ENCODE data around the gene CCDC9B.

Gene CCDC9B

GRCh38 chr15:40345225-40345866, 4.6 kb upstream of the CCDC9B start:
- no peak for DNase-seq (ENCODE audit: low spot score)

GRCh38 chr15:40344631-40345120, 3.9 kb upstream of the CCDC9B start:
- DNase-seq (ENCODE audit: low spot score) = peak; percentile 80

DNA sequence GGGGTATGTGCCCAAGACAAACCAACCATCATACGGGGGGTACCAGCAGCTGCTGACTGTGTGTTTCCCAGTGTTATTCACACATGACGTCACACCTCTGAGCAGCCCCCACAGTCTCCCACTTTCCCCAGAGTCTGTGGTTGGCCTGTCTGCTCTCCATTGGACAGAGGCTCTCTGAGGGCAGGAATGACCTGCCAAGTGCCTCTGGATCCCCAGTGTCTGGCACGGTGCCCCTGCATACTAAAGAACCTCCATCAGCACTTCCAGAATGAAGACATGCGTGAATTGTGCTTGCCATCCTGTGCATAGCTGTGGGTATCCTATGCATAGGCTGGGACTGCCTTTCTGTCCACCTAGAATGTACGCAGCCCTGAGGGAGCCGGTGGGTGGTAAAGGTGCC, 3.5 kb upstream of the CCDC9B start:
- DNase-seq (ENCODE audit: low spot score) = no peak

DNA sequence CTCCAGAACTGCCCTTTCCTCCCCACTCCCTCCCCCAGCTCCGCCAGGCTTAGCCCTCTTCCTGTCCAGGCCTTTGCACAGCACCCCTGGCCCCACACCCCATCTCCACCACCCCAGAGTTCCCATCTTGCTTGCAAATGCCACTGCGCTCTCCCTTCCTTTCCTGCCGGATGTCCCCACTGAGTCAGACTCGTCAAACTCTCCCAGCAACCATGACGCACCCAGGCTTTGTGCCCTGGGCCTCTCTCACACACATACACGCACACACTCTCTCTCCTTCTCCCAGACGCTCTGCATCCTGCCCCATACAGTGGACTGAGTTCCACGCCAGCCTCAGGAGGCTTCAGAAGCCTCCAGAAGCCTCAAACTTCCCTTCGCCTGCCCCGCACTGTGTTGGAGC, 2.8 kb upstream of the CCDC9B start:
- DNase-seq (ENCODE audit: low spot score) = no peak

GRCh38 chr15:40342416-40343320, 1.9 kb upstream of the CCDC9B start:
- no peak for DNase-seq (ENCODE audit: low spot score)

GRCh38 chr15:40340038-40340739, 550 bp downstream of the CCDC9B start:
- DNase-seq (ENCODE audit: low spot score) = peak; percentile 33

- DNase-seq (ENCODE audit: low spot score) = peak; percentile 35
These were observed 1.2 kb downstream of the CCDC9B start for GRCh38 chr15:40339621-40339945.

GRCh38 chr15:40338921-40339620, 1.7 kb downstream of the CCDC9B start:
- peak; percentile 28 for DNase-seq (ENCODE audit: low spot score)

- peak; percentile 93 for DNase-seq (ENCODE audit: low spot score)
These were observed 2.6 kb downstream of the CCDC9B start for GRCh38 chr15:40338041-40338657.

- no peak for DNase-seq (ENCODE audit: low spot score)
These were observed 3.1 kb downstream of the CCDC9B start for GRCh38 chr15:40337597-40337996.

- DNase-seq (ENCODE audit: low spot score) = peak; percentile 64
These were observed 4.0 kb downstream of the CCDC9B start for GRCh38 chr15:40336744-40337122.

- no peak for DNase-seq (ENCODE audit: low spot score)
These were observed 4.6 kb downstream of the CCDC9B start for GRCh38 chr15:40335938-40336743.

- DNase-seq (ENCODE audit: low spot score) = no peak
These were observed 5.6 kb downstream of the CCDC9B start for GRCh38 chr15:40334941-40335795.

- DNase-seq (ENCODE audit: low spot score) = no peak
These were observed 6.2 kb downstream of the CCDC9B start for GRCh38 chr15:40334541-40334940.

- DNase-seq (ENCODE audit: low spot score) = peak; percentile 26
These were observed 6.7 kb downstream of the CCDC9B start for GRCh38 chr15:40333922-40334492.

DNA sequence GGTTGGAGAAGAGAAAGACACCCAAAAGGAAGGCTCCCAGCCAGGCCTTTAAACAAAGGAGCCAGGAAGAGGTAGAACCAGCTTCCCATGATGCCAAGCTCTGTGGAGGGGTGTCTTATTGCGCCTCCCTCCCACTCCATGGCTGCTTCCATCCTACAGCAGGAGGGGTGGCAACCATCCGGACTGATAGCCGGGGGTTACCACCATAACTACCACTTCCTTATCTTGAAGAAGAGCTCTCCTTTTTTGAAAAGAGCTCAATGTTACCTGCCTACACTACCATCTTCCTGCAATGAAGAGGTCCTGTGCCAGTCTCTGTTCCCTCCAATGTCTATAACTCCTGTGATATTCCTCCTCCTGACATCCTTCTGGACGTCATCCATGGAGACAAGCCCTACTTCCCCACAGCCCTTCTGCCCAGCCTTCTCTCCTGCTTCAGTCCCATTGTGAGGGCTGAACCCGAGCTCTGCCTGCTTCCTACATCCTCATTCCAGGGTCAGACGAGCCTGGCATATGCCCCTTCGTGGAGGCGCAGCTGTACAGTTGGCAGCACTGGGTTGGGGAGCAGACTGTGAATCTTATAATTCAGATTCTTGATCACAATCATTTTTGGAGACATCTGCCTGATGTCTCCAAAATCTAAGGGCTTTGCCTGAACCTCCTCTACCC, 8.5 kb downstream of the CCDC9B start:
- no peak for DNase-seq (ENCODE audit: low spot score)

DNA sequence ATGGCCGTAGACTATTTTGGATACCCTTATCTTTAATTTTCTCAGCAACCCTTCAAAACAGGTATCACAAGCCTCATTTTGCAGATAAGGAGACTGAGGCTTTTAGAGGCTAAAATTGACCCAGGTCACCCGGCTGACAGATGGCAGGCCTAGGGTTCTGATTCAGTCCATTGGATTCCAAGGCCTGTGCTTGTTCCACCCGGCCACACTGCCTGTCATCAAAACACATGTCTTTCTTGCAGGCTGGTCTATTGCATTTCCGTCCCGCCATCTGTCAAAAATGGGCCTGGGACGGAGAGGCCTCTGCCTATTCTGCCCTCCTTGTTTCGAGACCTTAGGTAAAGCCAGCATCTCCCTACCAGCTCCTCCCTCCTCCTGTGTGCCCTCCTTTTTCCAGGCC, 9.1 kb downstream of the CCDC9B start:
- DNase-seq (ENCODE audit: low spot score) = no peak

GRCh38 chr15:40331026-40331425, 9.7 kb downstream of the CCDC9B start:
- DNase-seq (ENCODE audit: low spot score) = no peak

- no peak for DNase-seq (ENCODE audit: low spot score)
These were observed 10.3 kb downstream of the CCDC9B start for GRCh38 chr15:40330368-40330836.
